ENCODE results near the gene SASS6.

The SASS6 gene

DNA sequence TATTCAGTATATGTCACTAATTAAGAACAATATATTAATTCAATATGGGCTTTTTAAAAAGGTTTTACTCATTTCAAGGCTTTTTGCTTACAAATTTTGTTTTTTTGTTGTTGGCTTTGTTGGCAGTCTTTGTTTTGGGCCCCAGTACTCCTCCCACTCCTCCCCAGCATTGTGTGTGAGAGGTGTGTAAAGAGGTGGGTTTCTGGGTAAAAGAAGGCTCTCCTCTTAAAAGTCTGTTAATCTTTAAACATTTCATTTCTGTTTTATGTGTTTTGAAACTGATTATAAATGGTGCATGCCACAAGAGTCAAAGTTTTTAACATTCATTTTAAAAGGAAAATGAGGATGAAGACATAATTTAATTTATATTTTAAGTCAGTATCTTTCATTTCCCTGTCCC is 79.6 kb downstream of the SASS6 start:
- H3K27ac ChIP-seq (ENCODE audit: low read depth, low read length): no peak overlapping the region
- peaks cover 16% of the 10 kb centered on the region for H3K4me1 ChIP-seq (ENCODE audit: control insufficient read depth, low read length)
- peaks cover 93% of the 10 kb centered on the region for H3K79me2 ChIP-seq (ENCODE audit: control insufficient read depth, low read length)
- no peak overlapping the region for H3K4me2 ChIP-seq (ENCODE audit: low read length)
- H4K20me1 ChIP-seq (ENCODE audit: control insufficient read depth, insufficient read depth, low read depth, low read length): peaks cover 21% of the 10 kb centered on the region; the same call in 1 of the 2 replicates
- peaks cover 3% of the 10 kb centered on the region; the same call in 1 of the 2 replicates for H3F3A ChIP-seq (ENCODE audit: control insufficient read depth, insufficient read depth)
- TF ChIP-seq, protein P1, sequence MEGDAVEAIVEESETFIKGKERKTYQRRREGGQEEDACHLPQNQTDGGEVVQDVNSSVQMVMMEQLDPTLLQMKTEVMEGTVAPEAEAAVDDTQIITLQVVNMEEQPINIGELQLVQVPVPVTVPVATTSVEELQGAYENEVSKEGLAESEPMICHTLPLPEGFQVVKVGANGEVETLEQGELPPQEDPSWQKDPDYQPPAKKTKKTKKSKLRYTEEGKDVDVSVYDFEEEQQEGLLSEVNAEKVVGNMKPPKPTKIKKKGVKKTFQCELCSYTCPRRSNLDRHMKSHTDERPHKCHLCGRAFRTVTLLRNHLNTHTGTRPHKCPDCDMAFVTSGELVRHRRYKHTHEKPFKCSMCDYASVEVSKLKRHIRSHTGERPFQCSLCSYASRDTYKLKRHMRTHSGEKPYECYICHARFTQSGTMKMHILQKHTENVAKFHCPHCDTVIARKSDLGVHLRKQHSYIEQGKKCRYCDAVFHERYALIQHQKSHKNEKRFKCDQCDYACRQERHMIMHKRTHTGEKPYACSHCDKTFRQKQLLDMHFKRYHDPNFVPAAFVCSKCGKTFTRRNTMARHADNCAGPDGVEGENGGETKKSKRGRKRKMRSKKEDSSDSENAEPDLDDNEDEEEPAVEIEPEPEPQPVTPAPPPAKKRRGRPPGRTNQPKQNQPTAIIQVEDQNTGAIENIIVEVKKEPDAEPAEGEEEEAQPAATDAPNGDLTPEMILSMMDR (IDR thresholded peaks at IDR 0.05; ENCODE audit: low read depth, low read length, poor library complexity, severe bottlenecking): no peak
- TF ChIP-seq EZH2phosphoT487 (IDR thresholded peaks at IDR 0.05; ENCODE audit: borderline replicate concordance, low read length): no peak
- no peaks in the 10 kb centered on the region for H3K27me3 ChIP-seq (ENCODE audit: control insufficient read depth, low read length)
- no peak overlapping the region for H3K4me3 ChIP-seq (ENCODE audit: low read length)
- peaks cover 62% of the 10 kb centered on the region for H3K36me3 ChIP-seq (ENCODE audit: control insufficient read depth, low read length)
- no peaks in the 10 kb centered on the region for H3K9me3 ChIP-seq (ENCODE audit: control insufficient read depth, insufficient read depth, low read length)
- no peaks in the 10 kb centered on the region for H3K9me2 ChIP-seq (replicated peaks; ENCODE audit: control insufficient read depth, low read length)

DNA sequence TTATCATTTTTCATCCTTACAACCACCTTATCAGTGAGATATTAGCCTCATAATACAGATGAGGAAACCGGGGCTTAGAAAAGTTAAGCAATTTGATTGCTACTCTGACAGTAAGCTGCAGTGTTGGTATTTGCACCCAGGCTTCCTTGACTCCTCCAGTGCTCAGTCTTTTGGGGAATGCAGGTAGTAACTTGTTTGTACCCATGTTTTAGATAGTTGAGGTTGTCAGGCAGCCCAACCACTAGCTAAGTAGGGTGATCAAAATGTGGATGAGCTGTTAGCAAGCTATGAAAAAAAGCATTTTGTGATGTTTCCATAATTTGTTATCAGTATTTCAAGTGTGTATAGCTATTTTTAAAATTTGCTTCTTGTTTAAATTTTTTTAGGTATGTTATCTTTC is 80.8 kb downstream of the SASS6 start:
- Histone ChIP-seq H3K27me3 (ENCODE audit: control insufficient read depth, low read length) (no peaks in the 10 kb centered on the region), H3K79me2 (ENCODE audit: control insufficient read depth, low read length) (peaks cover 93% of the 10 kb centered on the region), H3F3A (ENCODE audit: control insufficient read depth, insufficient read depth) (peaks cover 3% of the 10 kb centered on the region; the same call in 1 of the 2 replicates), H3K4me3 (ENCODE audit: low read length) (no peak overlapping the region), H3K4me1 (ENCODE audit: control insufficient read depth, low read length) (peaks cover 22% of the 10 kb centered on the region), H3K27ac (ENCODE audit: low read depth, low read length) (no peak overlapping the region), H3K9me3 (ENCODE audit: control insufficient read depth, insufficient read depth, low read length) (no peaks in the 10 kb centered on the region), H4K20me1 (ENCODE audit: control insufficient read depth, insufficient read depth, low read depth, low read length) (peaks cover 25% of the 10 kb centered on the region; the same call in 1 of the 2 replicates), H3K9me2 (replicated peaks; ENCODE audit: control insufficient read depth, low read length) (no peaks in the 10 kb centered on the region), H3K36me3 (ENCODE audit: control insufficient read depth, low read length) (peaks cover 57% of the 10 kb centered on the region), H3K4me2 (ENCODE audit: low read length) (no peak overlapping the region)
- TF ChIP-seq, protein P1 (IDR thresholded peaks at IDR 0.05; ENCODE audit: low read depth, low read length, poor library complexity, severe bottlenecking): no peak

DNA sequence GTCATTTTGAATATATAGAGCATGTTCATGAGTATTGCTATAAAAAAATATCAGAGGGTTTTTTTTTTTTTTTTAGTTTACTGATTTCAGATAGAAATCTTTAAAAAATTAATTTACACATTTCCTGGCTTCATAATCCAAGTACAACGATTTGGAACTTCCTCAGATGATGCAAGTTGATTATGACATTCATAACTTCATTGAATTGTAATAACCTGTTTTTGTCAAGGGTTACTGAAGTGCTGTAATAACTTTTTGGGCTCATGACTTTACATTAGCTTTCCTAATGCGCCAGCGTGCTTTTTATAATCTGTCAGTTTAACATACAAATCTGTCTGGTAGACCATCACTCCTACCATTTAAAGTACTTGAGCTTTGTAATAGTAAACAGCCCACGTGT is 81.3 kb downstream of the SASS6 start:
- Histone ChIP-seq H3K4me2 (ENCODE audit: low read length) (no peak overlapping the region), H3K36me3 (ENCODE audit: control insufficient read depth, low read length) (peaks cover 55% of the 10 kb centered on the region), H3F3A (ENCODE audit: control insufficient read depth, insufficient read depth) (peaks cover 3% of the 10 kb centered on the region; the same call in 1 of the 2 replicates), H3K9me2 (replicated peaks; ENCODE audit: control insufficient read depth, low read length) (no peaks in the 10 kb centered on the region), H3K9me3 (ENCODE audit: control insufficient read depth, insufficient read depth, low read length) (no peaks in the 10 kb centered on the region), H3K27ac (ENCODE audit: low read depth, low read length) (no peak overlapping the region), H3K4me1 (ENCODE audit: control insufficient read depth, low read length) (peaks cover 27% of the 10 kb centered on the region), H3K27me3 (ENCODE audit: control insufficient read depth, low read length) (no peaks in the 10 kb centered on the region), H4K20me1 (ENCODE audit: control insufficient read depth, insufficient read depth, low read depth, low read length) (peaks cover 29% of the 10 kb centered on the region; the same call in 1 of the 2 replicates), H3K4me3 (ENCODE audit: low read length) (no peak overlapping the region), H3K79me2 (ENCODE audit: control insufficient read depth, low read length) (peaks cover 93% of the 10 kb centered on the region)
- TF ChIP-seq EZH2phosphoT487 (IDR thresholded peaks at IDR 0.05; ENCODE audit: borderline replicate concordance, low read length): no peak
- TF ChIP-seq, protein P1 (IDR thresholded peaks at IDR 0.05; ENCODE audit: low read depth, low read length, poor library complexity, severe bottlenecking): no peak
